Neural progenitor cell (in vitro differentiated cells): Measurements from ENCODE around the gene AFF3. TPM values are rescaled to one million over a fixed set of nuclear protein-coding genes. Genes with fewer than 3 reads are reported as not detected.

ENCODE experiments used
- DNase-seq: peaks from one replicate; pipeline ENCODE4 v3.0.0-alpha.2; 2016; ENCODE audit warnings: low spot score
- H2AFZ ChIP-seq: fragments of 200-600 bp; sonication (generic); replicated peaks from 2 replicates; pipeline ENCODE4 v1.6.1; 2016; ENCODE audit warnings: antibody characterized with exemption
- H3F3A ChIP-seq: fragments of 200-600 bp; sonication (generic); 2 replicates; pipeline ENCODE4 v1.6.1; 2016; ENCODE audit warnings: antibody characterized with exemption, low read depth
- H3K27ac ChIP-seq: fragments of 200-600 bp; sonication (generic); 2 replicates; pipeline ENCODE4 v1.5.1; 2016; ENCODE audit warnings: mild to moderate bottlenecking
- H3K27me3 ChIP-seq: fragments of 200-600 bp; sonication (generic); 2 replicates; pipeline ENCODE4 v1.6.1; 2016; ENCODE audit warnings: mild to moderate bottlenecking, moderate library complexity
- H3K36me3 ChIP-seq: fragments of 200-600 bp; sonication (generic); 2 replicates; pipeline ENCODE4 v1.5.1; 2016
- H3K4me1 ChIP-seq: fragments of 200-600 bp; sonication (generic); 2 replicates; pipeline ENCODE4 v1.6.1; 2016; ENCODE audit warnings: mixed run types
- H3K4me2 ChIP-seq: fragments of 200-600 bp; sonication (generic); 2 replicates; pipeline ENCODE4 v1.6.1; 2016
- H3K4me3 ChIP-seq: fragments of 200-600 bp; sonication (generic); 2 replicates; pipeline ENCODE4 v1.5.1; 2016
- H3K79me2 ChIP-seq: fragments of 200-600 bp; sonication (generic); 2 replicates; pipeline ENCODE4 v1.6.1; 2016; ENCODE audit warnings: low read depth
- H3K9ac ChIP-seq: fragments of 200-600 bp; sonication (generic); 2 replicates; pipeline ENCODE4 v1.6.1; 2016
- H3K9me3 ChIP-seq: fragments of 200-600 bp; sonication (generic); 2 replicates; pipeline ENCODE4 v1.5.1; 2016; ENCODE audit warnings: low read depth
- H4K20me1 ChIP-seq: fragments of 200-600 bp; sonication (generic); 2 replicates; pipeline ENCODE4 v1.6.1; 2016; ENCODE audit warnings: low read depth
- H3K27ac Mint-ChIP-seq: 3 replicates; pipeline ENCODE4 v1.8.0; 2021; ENCODE audit warnings: mixed read lengths
- H3K27me3 Mint-ChIP-seq: 2 replicates; pipeline ENCODE4 v1.8.0; 2022; ENCODE audit warnings: low read depth, mild to moderate bottlenecking, inconsistent platforms, moderate library complexity, mixed read lengths; ENCODE audit not compliant: insufficient read depth
- H3K36me3 Mint-ChIP-seq: 3 replicates; pipeline ENCODE4 v1.8.0; 2021; ENCODE audit warnings: mixed read lengths
- H3K4me1 Mint-ChIP-seq: 3 replicates; pipeline ENCODE4 v1.8.0; 2021; ENCODE audit warnings: mixed read lengths
- H3K4me3 Mint-ChIP-seq: 3 replicates; pipeline ENCODE4 v1.8.0; 2021; ENCODE audit warnings: mild to moderate bottlenecking, moderate library complexity, mixed read lengths
- H3K9me3 Mint-ChIP-seq: 3 replicates; pipeline ENCODE4 v1.8.0; 2020; ENCODE audit warnings: mixed read lengths
- CTCF ChIP-seq: fragments of 200-600 bp; sonication (generic); IDR thresholded peaks from 2 replicates; pipeline ENCODE4 v1.5.1; 2017; ENCODE audit warnings: antibody characterized with exemption, mild to moderate bottlenecking
- EZH2 ChIP-seq: fragments of 200-600 bp; sonication (generic); IDR thresholded peaks from 2 replicates; pipeline ENCODE4 v1.6.1; 2017; ENCODE audit warnings: antibody characterized with exemption, mild to moderate bottlenecking, moderate library complexity
- EZH2phosphoT487 ChIP-seq: fragments of 200-600 bp; sonication (generic); IDR thresholded peaks from 2 replicates; pipeline ENCODE4 v1.6.1; 2017; ENCODE audit warnings: antibody characterized with exemption
- total RNA-seq: library from RNA; depleted of rRNA; stranded (reverse); fragments of >200 nt; gene quantifications from 2 replicates; pipeline ENCODE4 v1.2.3, GENCODE V29; 2015; ENCODE audit warnings: low replicate concordance

AFF3 gene
- total RNA-seq, 1 donor from 2014 or later: 0.26 TPM

- no peak overlapping the region for H3K9ac ChIP-seq
- H3K4me1 Mint-ChIP-seq: peaks cover 22% of the 10 kb centered on the region
- peaks cover 8% of the 10 kb centered on the region for H3F3A ChIP-seq
- H3K27ac Mint-ChIP-seq: no peak overlapping the region
- peaks cover 20% of the 10 kb centered on the region for H3K27me3 Mint-ChIP-seq
- H3K36me3 Mint-ChIP-seq: peaks cover 4% of the 10 kb centered on the region
- H3K4me3 ChIP-seq: no peak overlapping the region
- no peaks in the 10 kb centered on the region for H3K9me3 ChIP-seq
- H2AFZ ChIP-seq: no peak overlapping the region
- H3K27ac ChIP-seq: no peak overlapping the region
- no peak overlapping the region for H3K4me2 ChIP-seq
- H3K4me1 ChIP-seq: peaks cover 24% of the 10 kb centered on the region
- no peaks in the 10 kb centered on the region for H3K9me3 Mint-ChIP-seq
- no peak for DNase-seq
- peaks cover 12% of the 10 kb centered on the region for H4K20me1 ChIP-seq
- peaks cover 30% of the 10 kb centered on the region for H3K27me3 ChIP-seq
- H3K36me3 ChIP-seq: no peaks in the 10 kb centered on the region
- H3K4me3 Mint-ChIP-seq: no peak overlapping the region
- no peak for TF ChIP-seq EZH2
- no peaks in the 10 kb centered on the region for H3K79me2 ChIP-seq
Observed at GRCh38 chr2:99975386-99975785, 167.0 kb downstream of the AFF3 start.

- H3K4me3 Mint-ChIP-seq: peak overlapping the region; percentile 16
- H3K27ac Mint-ChIP-seq: no peak overlapping the region
- TF ChIP-seq EZH2phosphoT487: no peak
- TF ChIP-seq EZH2: no peak
- no peak for TF ChIP-seq CTCF
- peaks cover 24% of the 10 kb centered on the region for H3K4me1 ChIP-seq
- H4K20me1 ChIP-seq: peaks cover 12% of the 10 kb centered on the region
- H2AFZ ChIP-seq: no peak overlapping the region
- peaks cover 33% of the 10 kb centered on the region for H3K27me3 ChIP-seq
- H3K27me3 Mint-ChIP-seq: peaks cover 21% of the 10 kb centered on the region
- peaks cover 4% of the 10 kb centered on the region for H3K36me3 Mint-ChIP-seq
- no peaks in the 10 kb centered on the region for H3K36me3 ChIP-seq
- H3F3A ChIP-seq: peaks cover 8% of the 10 kb centered on the region
- H3K4me3 ChIP-seq: no peak overlapping the region
- peaks cover 22% of the 10 kb centered on the region for H3K4me1 Mint-ChIP-seq
- H3K4me2 ChIP-seq: peak overlapping the region; percentile 70
- DNase-seq: no peak
- no peaks in the 10 kb centered on the region for H3K9me3 ChIP-seq
- H3K27ac ChIP-seq: no peak overlapping the region
- no peak overlapping the region for H3K9ac ChIP-seq
- no peaks in the 10 kb centered on the region for H3K9me3 Mint-ChIP-seq
- no peaks in the 10 kb centered on the region for H3K79me2 ChIP-seq
Observed at GRCh38 chr2:99974682-99975375, 167.6 kb downstream of the AFF3 start.

GRCh38 chr2:99974275-99974674 lies 168.1 kb downstream of the AFF3 start:
- TF ChIP-seq EZH2phosphoT487 (peak; percentile 92), EZH2 (no peak)
- Histone ChIP-seq H3K79me2 (no peaks in the 10 kb centered on the region), H3K27ac (no peak overlapping the region), H3K9ac (no peak overlapping the region), H4K20me1 (peaks cover 12% of the 10 kb centered on the region), H3K4me3 (no peak overlapping the region), H3K4me2 (peak overlapping the region; percentile 70), H3F3A (peaks cover 8% of the 10 kb centered on the region), H2AFZ (no peak overlapping the region), H3K36me3 (no peaks in the 10 kb centered on the region), H3K9me3 (no peaks in the 10 kb centered on the region), H3K27me3 (peaks cover 33% of the 10 kb centered on the region), H3K4me1 (peaks cover 24% of the 10 kb centered on the region)
- Mint-ChIP-seq H3K4me3 (peak overlapping the region; percentile 16), H3K27me3 (peaks cover 21% of the 10 kb centered on the region), H3K9me3 (no peaks in the 10 kb centered on the region), H3K4me1 (peaks cover 22% of the 10 kb centered on the region), H3K36me3 (peaks cover 4% of the 10 kb centered on the region), H3K27ac (no peak overlapping the region)
- DNase-seq: peak; percentile 80

- Mint-ChIP-seq H3K4me3 (no peak overlapping the region), H3K4me1 (peaks cover 22% of the 10 kb centered on the region), H3K36me3 (no peaks in the 10 kb centered on the region), H3K27me3 (peaks cover 18% of the 10 kb centered on the region), H3K9me3 (peaks cover 7% of the 10 kb centered on the region), H3K27ac (no peak overlapping the region)
- H3K4me3 ChIP-seq: no peak overlapping the region
- H3K9ac ChIP-seq: no peak overlapping the region
- TF ChIP-seq EZH2 (no peak), EZH2phosphoT487 (no peak), CTCF (no peak)
- peaks cover 24% of the 10 kb centered on the region for H3K4me1 ChIP-seq
- H3K27me3 ChIP-seq: peaks cover 33% of the 10 kb centered on the region
- H3F3A ChIP-seq: peaks cover 8% of the 10 kb centered on the region
- H3K9me3 ChIP-seq: no peaks in the 10 kb centered on the region
- H3K27ac ChIP-seq: no peak overlapping the region
- no peak for DNase-seq
- no peaks in the 10 kb centered on the region for H3K79me2 ChIP-seq
- no peak overlapping the region for H3K4me2 ChIP-seq
- no peak overlapping the region for H2AFZ ChIP-seq
- H3K36me3 ChIP-seq: no peaks in the 10 kb centered on the region
- H4K20me1 ChIP-seq: peaks cover 12% of the 10 kb centered on the region
Observed at GRCh38 chr2:99971326-99971900, 171.0 kb downstream of the AFF3 start.
